HG03432 (cell line): Measurements from ENCODE around the gene GPC3.

ENCODE experiments used
- ATAC-seq: cut with Tn5 transposase; IDR thresholded peaks from one replicate; pipeline ENCODE4 v1.9.1; 2021; ENCODE audit warnings: mild to moderate bottlenecking, moderate library complexity; ENCODE audit not compliant: unreplicated experiment

The GPC3 gene

DNA sequence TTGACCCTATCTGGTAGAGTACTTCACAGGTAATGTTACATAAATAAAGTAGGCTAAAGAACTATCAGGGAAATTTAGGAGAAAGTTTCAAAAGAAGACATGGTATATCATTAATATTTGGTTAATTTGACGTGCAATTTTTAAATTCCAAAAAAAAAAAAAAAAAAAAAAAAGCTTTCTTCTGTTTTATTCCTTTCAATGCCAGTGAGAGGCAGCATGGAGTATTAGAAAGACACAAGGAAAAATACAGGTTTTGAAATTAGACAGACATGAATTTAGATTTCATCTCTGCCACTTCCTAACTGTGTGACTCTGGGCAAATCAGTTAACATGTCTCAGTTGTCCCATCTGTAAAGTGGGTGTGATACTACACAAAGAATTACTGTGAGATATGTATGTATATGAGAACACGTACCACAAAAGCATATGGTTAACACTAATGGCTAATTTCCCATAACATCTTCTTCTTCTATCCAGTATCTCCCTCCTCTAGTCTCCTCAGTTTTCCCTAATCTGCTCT is 132.5 kb downstream of the GPC3 start:
- ATAC-seq: no peak

DNA sequence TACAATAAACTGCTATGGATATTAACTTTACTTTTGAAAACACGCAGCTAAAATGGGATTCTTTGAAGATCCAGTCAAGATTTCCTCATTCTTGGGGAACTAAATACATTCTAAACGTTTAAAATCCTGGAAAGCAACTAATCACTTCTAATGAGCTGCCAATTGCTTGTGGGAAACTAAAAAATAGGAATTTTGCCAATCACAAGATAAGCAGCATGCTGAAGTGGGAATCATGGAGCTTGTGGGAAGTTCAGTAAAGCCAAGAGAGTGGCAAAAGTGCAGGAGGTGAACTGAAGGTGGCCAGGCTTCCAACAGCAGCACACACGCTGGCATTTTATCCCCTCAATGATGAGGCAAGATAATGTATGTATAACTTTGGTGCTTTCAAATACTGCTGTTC is 133.0 kb downstream of the GPC3 start:
- ATAC-seq: no peak

- ATAC-seq: no peak
Measured at GRCh38 chrX:133850399-133850798, 135.0 kb downstream of the GPC3 start.

GRCh38 chrX:133849676-133850075 is 135.7 kb downstream of the GPC3 start:
- ATAC-seq: no peak

DNA sequence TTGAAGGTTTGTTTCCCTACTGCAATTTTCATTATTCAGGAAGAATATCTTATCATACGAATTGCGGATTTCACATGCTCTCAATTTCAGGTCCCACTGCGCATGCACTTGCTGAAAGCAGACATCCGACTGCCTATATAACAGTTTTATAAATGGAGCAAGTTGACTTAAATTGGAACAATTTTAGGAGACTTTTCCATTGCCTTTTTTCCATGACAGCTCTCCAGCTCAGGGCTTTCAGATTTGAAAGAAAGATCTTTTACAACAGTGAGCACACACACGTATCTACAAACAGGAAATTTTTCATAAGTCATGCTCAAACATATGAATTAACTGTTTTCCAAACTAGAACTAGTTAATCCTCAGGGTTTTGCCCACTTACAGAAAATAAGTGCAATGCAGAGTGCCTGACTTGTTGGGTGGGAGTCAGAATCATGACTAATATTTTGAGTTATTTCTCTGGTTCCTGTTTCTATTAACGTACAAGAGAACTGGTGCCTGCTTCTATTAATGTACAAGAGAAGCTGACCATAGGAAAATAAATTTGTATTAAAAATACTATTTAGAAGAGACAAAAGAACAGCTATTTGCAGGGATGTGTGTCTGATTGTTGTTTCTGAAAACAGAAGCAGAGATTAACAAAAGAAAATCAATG is 137.9 kb downstream of the GPC3 start:
- no peak for ATAC-seq

DNA sequence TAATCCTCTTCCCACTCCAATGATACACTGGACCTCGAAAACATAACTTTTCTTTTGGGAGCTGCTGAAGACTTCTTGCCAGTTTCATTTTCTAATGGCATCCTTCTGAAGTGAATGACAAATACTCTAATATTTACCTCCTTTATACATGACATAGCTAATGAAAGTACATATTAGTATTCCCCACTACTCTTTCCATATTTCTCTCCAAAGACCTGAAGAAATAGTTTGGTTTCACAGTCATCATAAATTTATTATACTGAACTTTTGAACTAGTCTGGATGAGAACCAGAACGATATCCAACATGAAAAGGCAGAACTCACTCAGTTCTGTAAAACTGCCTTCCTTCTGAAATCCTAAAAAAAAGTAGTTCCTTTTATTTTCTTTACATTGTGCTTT is 139.1 kb downstream of the GPC3 start:
- no peak for ATAC-seq

DNA sequence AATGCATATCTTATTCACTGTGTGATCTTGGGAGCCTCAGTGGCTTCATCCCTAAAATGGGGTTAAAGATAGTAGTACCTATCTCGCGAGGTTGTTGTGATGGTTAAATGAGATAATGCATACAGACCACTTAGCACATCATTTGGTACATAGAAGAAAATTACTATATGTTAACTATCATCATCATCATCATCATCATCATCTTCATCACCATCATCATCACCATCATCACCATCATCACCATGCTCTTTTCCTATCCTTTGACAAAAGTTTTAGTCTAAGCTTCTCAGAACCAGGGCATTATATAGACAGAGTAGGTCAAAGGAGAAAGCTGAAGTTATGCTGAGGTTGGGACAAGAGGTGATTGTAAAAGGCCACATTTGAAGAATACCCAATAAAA is 145.0 kb downstream of the GPC3 start:
- no peak for ATAC-seq

GRCh38 chrX:133838761-133839676 is 146.4 kb downstream of the GPC3 start:
- no peak for ATAC-seq

- ATAC-seq: no peak
Measured at GRCh38 chrX:133837091-133837490, 148.3 kb downstream of the GPC3 start.

DNA sequence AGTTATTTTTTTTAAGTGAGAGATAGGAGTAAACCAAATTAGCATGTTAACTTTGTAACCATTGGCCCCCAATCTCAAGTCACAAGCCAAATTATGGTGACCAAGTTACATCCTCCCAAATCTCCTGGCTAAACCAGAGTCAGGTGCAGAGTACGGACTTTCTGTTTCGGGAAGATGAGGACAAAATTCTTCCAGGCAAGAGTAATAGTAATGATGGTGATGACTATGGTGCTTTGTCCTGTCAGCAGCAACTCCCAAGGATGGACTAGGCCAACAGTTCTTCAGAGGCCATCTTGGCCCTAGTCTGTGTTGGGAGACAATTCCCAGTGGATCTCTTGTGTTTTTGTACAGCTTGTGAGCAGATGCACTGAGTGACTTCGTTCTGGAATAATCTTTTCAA is 148.8 kb downstream of the GPC3 start:
- ATAC-seq: no peak

DNA sequence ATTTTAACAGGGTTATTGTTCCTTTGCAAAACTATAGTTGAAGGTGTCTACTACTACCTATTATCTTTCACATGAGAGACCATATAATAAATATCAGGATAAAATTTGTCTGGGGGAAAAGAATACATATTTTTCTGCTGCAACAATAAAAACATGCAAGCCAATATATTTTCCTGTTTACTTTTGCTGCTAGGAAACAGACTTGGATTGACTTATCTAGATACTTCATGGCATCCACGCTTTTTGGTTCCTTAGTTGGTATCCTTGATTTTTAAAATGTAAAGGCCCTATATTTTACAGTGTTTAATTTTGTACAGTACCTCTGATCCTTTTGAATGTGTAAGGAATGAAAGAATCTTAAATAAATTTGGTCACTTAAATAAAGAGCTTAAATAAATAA is 150.6 kb downstream of the GPC3 start:
- ATAC-seq: no peak

DNA sequence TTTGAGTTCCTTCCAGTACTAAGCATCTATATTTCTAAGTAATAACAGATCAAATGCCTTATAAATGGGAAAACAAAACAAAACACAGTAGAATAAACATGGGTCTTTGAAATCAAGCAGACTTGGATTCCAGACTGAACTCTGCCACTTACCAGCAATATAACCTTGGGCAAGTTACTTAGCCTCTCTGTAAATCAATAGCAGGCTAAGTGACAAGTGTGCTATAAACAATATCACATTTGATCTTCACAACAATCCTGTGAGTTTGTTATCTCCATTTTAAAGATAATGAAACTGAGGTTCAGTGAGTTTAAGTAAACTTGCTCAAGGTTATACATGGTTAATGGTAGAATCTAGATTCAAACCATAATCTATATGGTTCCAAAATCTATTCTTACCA is 165.8 kb downstream of the GPC3 start:
- ATAC-seq: no peak

GRCh38 chrX:133818019-133818418 is 167.4 kb downstream of the GPC3 start:
- no peak for ATAC-seq

DNA sequence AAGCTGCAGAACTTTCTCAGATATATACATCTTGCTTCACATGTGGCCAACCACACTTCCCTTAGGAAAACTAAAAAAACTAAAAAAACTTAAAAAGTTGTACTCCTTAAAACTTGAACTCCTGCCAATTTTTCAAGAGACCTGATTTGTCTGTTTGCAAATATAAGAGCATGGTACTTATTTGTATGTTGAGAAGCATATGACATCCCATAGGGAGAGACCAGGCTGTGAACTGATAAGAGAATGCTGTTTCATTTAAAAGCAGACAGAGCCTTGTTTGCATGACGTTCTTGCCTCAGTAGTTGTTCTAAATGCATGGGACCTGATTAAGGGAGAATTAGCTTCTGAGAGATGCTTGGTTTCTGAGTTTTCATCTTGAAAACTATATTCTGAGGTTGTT is 169.9 kb downstream of the GPC3 start:
- ATAC-seq: no peak

- no peak for ATAC-seq
Measured at GRCh38 chrX:133813971-133814370, 171.4 kb downstream of the GPC3 start.

DNA sequence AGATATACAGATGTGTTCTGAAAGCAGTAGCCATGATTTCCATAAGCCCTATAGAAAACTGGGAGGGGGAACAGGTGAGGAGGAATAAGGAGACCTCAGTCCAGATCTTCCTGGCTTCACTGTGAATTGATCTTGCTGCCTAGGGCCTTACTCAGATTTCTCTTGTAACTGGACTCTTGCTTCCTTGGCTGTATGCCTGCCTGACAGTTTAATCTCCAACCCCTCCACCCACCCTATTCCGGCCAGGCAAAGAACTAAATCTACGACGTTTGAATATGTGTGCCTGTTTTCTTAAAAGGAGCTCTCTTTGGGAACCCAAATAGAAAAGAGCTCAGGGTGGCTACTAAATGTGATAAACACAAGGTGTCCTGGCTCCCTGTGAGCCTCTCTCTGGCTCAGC is 173.0 kb downstream of the GPC3 start:
- ATAC-seq: no peak

- ATAC-seq: no peak
Measured at GRCh38 chrX:133810925-133811324, 174.5 kb downstream of the GPC3 start.

DNA sequence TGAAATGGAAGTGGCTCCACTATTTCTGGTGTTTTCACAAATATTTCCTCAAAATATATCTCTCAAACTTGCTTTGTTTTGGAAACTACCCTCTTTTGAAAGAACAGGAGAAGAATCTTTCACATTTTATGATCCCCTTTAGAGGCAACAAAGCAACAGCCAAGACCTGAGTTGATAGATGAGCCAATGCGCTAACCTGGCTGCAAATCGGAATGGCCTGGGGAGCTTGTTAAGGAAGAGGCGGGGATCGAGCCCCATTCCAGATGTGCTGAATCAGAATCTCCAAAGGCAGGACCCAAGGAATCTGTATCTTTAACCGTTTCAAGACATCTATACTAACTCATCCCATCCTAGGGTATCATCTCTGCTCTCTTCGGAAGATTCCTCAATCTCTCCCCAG is 181.3 kb downstream of the GPC3 start:
- no peak for ATAC-seq

- no peak for ATAC-seq
Measured at GRCh38 chrX:133796282-133796681, 189.1 kb downstream of the GPC3 start.

- no peak for ATAC-seq
Measured at GRCh38 chrX:133794126-133794525, 191.3 kb downstream of the GPC3 start.

DNA sequence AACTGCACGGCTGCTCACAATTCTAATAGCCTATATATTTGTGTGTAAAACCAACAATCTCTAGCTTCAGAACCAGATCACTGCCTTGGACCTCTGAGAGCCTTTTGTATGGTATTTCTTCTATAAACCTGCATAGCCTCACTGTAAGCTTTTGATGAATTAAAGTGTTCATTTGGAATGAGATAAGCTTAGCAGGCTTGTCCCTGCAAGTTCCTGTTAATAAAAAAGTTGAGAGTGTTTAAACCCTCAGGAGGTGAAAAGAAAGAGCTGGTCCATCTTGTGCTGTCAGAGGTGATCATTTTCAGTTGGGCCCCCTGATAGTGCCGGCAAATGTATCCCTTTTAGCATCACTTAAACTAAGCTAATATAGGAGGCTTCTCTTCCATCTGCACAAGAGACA is 191.8 kb downstream of the GPC3 start:
- no peak for ATAC-seq
